ENCODE results near the gene GOT2. TPM values are rescaled to one million over a fixed set of nuclear protein-coding genes. Genes with fewer than 3 reads are reported as not detected.

The GOT2 gene
- total and polyA plus RNA-seq, 7 donors: 129 to 396 (median 238) TPM

DNA sequence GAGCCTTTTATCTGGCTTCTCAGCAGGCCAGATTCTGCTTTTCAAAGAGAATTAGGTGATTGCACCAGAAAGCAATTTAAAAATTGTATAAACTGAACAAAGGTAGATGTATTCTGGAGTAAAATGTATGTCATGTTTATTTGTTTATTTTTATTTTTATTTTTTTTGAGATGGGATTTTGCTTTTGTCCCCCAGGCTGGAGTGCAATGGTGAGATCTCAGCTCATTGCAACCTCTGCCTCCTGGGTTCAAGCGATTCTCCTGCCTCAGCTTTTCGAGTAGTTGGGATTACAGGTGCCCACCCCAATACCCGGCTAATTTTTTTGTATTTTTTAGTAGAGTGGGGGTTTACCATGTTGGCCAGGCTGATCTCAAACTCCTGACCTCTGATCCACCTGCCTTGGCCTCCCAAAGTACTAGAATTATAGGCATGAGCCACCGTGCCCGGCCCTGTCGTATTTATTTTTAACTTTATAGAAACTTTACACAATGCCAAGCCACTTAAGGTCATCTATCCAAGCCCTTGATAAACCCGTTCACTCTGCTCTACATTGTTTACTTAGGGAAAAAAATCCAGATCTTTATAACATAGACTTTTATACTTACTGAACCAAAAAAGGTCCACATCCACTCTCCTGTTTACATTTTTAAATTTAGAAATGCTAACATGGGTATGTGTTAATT, 22.7 kb upstream of the GOT2 start:
- H3K27ac ChIP-seq: no peak overlapping the region
- DNase-seq: no peak
- TF ChIP-seq, protein P1, sequence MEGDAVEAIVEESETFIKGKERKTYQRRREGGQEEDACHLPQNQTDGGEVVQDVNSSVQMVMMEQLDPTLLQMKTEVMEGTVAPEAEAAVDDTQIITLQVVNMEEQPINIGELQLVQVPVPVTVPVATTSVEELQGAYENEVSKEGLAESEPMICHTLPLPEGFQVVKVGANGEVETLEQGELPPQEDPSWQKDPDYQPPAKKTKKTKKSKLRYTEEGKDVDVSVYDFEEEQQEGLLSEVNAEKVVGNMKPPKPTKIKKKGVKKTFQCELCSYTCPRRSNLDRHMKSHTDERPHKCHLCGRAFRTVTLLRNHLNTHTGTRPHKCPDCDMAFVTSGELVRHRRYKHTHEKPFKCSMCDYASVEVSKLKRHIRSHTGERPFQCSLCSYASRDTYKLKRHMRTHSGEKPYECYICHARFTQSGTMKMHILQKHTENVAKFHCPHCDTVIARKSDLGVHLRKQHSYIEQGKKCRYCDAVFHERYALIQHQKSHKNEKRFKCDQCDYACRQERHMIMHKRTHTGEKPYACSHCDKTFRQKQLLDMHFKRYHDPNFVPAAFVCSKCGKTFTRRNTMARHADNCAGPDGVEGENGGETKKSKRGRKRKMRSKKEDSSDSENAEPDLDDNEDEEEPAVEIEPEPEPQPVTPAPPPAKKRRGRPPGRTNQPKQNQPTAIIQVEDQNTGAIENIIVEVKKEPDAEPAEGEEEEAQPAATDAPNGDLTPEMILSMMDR (IDR thresholded peaks at IDR 0.05): no peak
- no peaks in the 10 kb centered on the region for H3K9me3 ChIP-seq
- no peak for ATAC-seq
- 44 to 53% (median 52%) methylated on average over 7 of the region's 7 CpGs for WGBS, 3 donors
- no peaks in the 10 kb centered on the region for H3K36me3 ChIP-seq (ENCODE audit: insufficient read depth in 1 of 2, low read depth in 1 of 2)
- no peaks in the 10 kb centered on the region for H3K4me1 ChIP-seq
- intact Hi-C loops (cut with DNase I): loop anchor here (2.0 to 10.0 kb wide), 3 partner anchors 78 to 422 kb away; no protein-coding TSS in a partner anchor
- no peak overlapping the region for H3K4me3 ChIP-seq
- no peaks in the 10 kb centered on the region for H3K27me3 ChIP-seq (ENCODE audit: insufficient read depth in 3 of 3, low read length in 2 of 3)

DNA sequence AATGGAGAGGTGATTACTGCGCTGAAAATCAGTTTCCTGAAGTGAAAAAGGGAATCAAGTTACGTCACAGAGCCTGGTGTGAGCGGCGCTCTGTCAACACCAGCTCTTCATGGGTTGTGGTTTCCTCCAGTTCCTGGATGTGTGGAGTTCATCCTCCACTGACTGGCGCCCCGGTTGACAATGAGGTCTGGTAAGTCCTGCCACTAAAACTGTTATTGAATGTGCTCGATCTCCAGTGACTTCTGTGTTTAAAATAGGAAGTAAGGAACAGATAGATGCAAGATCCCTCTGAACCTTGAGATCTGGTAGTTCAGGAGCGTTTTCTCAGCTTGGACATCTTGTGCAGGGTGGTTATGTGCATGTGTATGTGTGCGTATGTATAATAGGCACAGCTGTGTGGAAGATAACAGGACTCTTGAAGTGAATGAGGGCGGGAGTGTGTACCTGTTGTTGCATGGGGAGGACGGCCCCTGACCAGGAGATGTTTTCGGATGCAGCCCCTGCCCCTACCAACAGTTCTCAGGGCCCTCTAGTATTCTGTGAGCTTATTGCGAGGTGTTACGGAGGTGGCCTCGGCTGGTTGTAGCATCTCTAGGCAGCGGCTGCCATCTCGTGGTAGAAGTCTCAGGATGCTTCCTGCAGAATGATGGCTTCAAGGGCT, 22.0 kb upstream of the GOT2 start:
- 34 to 40% (median 37%) methylated on average over 17 of the region's 17 CpGs for WGBS, 3 donors
- intact Hi-C loops (cut with DNase I): loop anchor here (2.0 to 10.0 kb wide), 3 partner anchors 77 to 421 kb away; no protein-coding TSS in a partner anchor
- Histone ChIP-seq H3K4me3 (no peak overlapping the region), H3K4me1 (no peaks in the 10 kb centered on the region), H3K36me3 (ENCODE audit: insufficient read depth in 1 of 2, low read depth in 1 of 2) (no peaks in the 10 kb centered on the region), H3K27me3 (ENCODE audit: insufficient read depth in 3 of 3, low read length in 2 of 3) (no peaks in the 10 kb centered on the region), H3K9me3 (no peaks in the 10 kb centered on the region), H3K27ac (no peak overlapping the region)
- ATAC-seq (peak; percentile 80 to 97 (median 86)), DNase-seq (peak; percentile 65 to 83)
- TF ChIP-seq, protein P1 (IDR thresholded peaks at IDR 0.05): peak; percentile 67

DNA sequence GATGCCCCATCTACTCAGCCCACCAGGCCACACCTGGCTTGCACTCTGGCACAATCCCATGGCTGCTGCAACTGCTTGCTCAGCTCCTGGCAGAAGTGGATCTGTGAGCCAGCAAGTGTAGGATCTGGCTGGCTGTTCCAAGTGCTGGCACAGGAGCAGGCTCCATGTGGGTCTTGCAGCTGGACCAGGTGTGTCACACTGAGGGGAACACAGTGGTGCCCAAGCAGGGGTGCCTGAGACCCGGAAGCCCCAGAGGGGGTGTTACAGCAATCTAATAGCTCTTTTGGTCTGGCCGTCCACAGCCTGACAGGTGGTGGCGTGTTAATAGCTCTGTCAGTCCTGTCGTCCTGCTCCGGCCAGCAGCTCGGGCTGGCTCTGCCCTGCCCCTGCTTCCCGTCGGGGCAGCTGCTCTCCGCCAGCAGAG, 19.6 kb upstream of the GOT2 start:
- Histone ChIP-seq H3K27me3 (ENCODE audit: insufficient read depth in 3 of 3, low read length in 2 of 3) (no peaks in the 10 kb centered on the region), H3K4me3 (no peak overlapping the region), H3K36me3 (ENCODE audit: insufficient read depth in 1 of 2, low read depth in 1 of 2) (no peaks in the 10 kb centered on the region), H3K4me1 (no peaks in the 10 kb centered on the region), H3K9me3 (no peaks in the 10 kb centered on the region), H3K27ac (peak overlapping the region; percentile 1)
- intact Hi-C loops (cut with DNase I): loop anchor here in 1 of 2 donors (5.0 to 10.0 kb wide), 2 partner anchors 71 to 419 kb away; partner anchors contain the start of gene SLC38A7
- DNase-seq (peak; percentile 30 to 54), ATAC-seq (peak; percentile 60 to 85 (median 82))
- TF ChIP-seq, protein P1 (IDR thresholded peaks at IDR 0.05): no peak
- 18 to 22% (median 19%) methylated on average over 9 of the region's 9 CpGs for WGBS, 3 donors

DNA sequence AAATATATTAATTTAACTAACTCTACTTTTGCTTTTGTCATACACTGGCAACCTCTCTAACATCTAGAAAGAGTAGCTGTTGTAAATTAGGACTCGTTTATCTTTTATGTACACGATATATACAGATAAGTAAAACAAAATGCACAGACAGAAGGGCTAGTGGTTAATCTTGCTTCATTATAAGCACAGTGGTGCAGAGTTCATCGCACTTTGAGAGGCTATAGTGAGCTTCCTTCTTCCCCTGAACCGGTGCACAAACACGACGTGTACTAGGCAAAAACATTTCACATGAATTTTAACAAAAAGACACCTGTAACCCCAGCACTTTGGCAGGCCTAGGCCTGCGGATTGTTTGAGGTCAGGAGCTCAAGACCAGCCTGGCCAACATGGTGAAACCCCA, 10.4 kb upstream of the GOT2 start:
- intact Hi-C loops (cut with DNase I): no loop called here
- ATAC-seq (no peak), DNase-seq (no peak)
- Histone ChIP-seq H3K27ac (no peak overlapping the region), H3K27me3 (ENCODE audit: insufficient read depth in 3 of 3, low read length in 2 of 3) (no peaks in the 10 kb centered on the region), H3K36me3 (ENCODE audit: insufficient read depth in 1 of 2, low read depth in 1 of 2) (no peaks in the 10 kb centered on the region), H3K9me3 (no peaks in the 10 kb centered on the region), H3K4me3 (no peak overlapping the region), H3K4me1 (no peaks in the 10 kb centered on the region)
- TF ChIP-seq, protein P1 (IDR thresholded peaks at IDR 0.05): no peak
- 84 to 86% (median 85%) methylated on average over 7 of the region's 7 CpGs for WGBS, 3 donors

Data from psoas muscle (tissue), 8 donors.